Activated CD4-positive, alpha-beta memory T cell treated with anti-CD3 and anti-CD28 coated beads, Interleukin-2, amount 10 ng/mL, durations not matched to agents 7 days and 5 days (primary cell): ENCODE measurements around the gene BAIAP2. TPM values are rescaled to one million over a fixed set of nuclear protein-coding genes. Genes with fewer than 3 reads are reported as not detected.

Experiments
- CTCF ChIA-PET: fragments of 350-600 bp; sonication (Branson Sonifier 250); formaldehyde crosslinking; loops from one replicate; lab custom pipeline; 2021; ENCODE audit warnings: antibody characterized with exemption, inconsistent platforms; lab: Charles Lee
- POLR2A ChIA-PET: fragments of 350-600 bp; sonication (Branson Sonifier 250); formaldehyde crosslinking; loops from one replicate; lab custom pipeline; 2021; ENCODE audit warnings: antibody characterized with exemption; lab: Charles Lee
- DNase-seq: peaks from one replicate; pipeline ENCODE4 v3.0.0-alpha.2; 2020
- H3K27ac Mint-ChIP-seq: one replicate; pipeline ENCODE4 v1.8.0; 2021; ENCODE audit warnings: mild to moderate bottlenecking, mixed read lengths
- H3K27me3 Mint-ChIP-seq: one replicate; pipeline ENCODE4 v1.8.0; 2021; ENCODE audit warnings: mixed read lengths
- H3K36me3 Mint-ChIP-seq: one replicate; pipeline ENCODE4 v1.8.0; 2021; ENCODE audit warnings: low read depth, mixed read lengths
- H3K4me1 Mint-ChIP-seq: one replicate; pipeline ENCODE4 v1.8.0; 2021; ENCODE audit warnings: mixed read lengths
- H3K4me3 Mint-ChIP-seq: one replicate; pipeline ENCODE4 v1.8.0; 2021; ENCODE audit warnings: mild to moderate bottlenecking, mixed read lengths
- H3K9me3 Mint-ChIP-seq: one replicate; pipeline ENCODE4 v1.8.0; 2021; ENCODE audit warnings: mixed read lengths
- total RNA-seq, 2 experiments: library from RNA; stranded (reverse); gene quantifications; one replicate each; pipeline ENCODE4 v1.2.3, GENCODE V29; 2021

The BAIAP2 gene
- total RNA-seq, 2 experiments from 2014 or later = 1.5 to 2.4 TPM

DNA sequence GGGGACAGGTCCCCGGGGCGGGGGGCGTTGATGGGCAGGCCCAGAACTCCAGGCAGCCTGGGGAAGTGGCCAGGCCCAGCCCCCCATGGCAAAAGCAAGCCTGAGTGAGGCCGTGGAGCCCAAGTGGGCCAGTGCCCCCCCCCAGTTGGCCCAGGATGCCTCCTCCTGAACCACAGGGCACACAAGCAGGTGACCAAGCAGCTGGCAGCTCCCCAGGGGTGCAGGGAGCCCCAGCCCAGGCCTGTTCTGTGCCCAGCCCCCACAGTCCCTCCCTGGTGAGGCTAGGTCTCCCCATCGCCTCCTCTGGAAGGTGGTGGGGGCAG is 92.1 kb downstream of the BAIAP2 start:
- H3K36me3 Mint-ChIP-seq = no peaks in the 10 kb centered on the region
- H3K4me1 Mint-ChIP-seq = no peaks in the 10 kb centered on the region
- ChIA-PET POLR2A (no interaction called here), CTCF (no interaction called here)
- no peaks in the 10 kb centered on the region for H3K9me3 Mint-ChIP-seq
- H3K27ac Mint-ChIP-seq = no peak overlapping the region
- H3K4me3 Mint-ChIP-seq = no peak overlapping the region
- DNase-seq = no peak
- H3K27me3 Mint-ChIP-seq = no peaks in the 10 kb centered on the region

DNA sequence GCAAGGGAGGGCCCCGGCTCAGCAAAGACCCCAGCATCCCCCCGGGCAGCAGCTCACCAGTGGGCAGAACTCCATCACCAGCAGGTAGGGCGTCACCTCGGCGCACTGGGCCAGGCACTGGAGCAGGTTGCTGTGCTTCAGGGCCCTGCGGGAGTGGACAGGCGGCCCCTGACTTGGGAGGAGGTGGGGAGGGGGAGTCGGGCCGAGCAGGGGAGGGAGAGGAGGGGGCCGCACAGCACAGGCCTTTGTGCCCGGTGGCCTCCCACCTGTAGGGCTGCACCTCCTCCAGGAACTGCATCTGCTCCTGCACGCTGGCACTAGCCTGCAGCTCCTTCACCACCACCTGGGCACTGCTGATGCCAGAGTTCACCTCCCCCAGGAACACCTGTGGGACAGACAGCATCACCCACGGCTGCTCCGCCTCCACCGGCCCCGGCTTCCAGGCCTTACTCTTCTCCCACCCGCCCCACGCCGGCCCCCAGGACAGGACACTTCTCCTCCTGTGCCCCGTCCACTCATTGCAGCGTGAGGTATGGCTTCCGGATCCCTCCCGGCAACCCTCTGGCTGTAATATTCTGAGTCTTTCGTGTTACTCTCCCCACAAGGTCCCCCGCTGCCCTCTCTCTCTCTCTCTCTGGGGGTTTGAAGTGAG is 92.7 kb downstream of the BAIAP2 start:
- no peak for DNase-seq
- POLR2A ChIA-PET = no interaction called here
- no peak overlapping the region for H3K27ac Mint-ChIP-seq
- no peaks in the 10 kb centered on the region for H3K36me3 Mint-ChIP-seq
- H3K4me1 Mint-ChIP-seq = no peaks in the 10 kb centered on the region
- H3K27me3 Mint-ChIP-seq = no peaks in the 10 kb centered on the region
- no peak overlapping the region for H3K4me3 Mint-ChIP-seq
- CTCF ChIA-PET = no interaction called here
- H3K9me3 Mint-ChIP-seq = no peaks in the 10 kb centered on the region

DNA sequence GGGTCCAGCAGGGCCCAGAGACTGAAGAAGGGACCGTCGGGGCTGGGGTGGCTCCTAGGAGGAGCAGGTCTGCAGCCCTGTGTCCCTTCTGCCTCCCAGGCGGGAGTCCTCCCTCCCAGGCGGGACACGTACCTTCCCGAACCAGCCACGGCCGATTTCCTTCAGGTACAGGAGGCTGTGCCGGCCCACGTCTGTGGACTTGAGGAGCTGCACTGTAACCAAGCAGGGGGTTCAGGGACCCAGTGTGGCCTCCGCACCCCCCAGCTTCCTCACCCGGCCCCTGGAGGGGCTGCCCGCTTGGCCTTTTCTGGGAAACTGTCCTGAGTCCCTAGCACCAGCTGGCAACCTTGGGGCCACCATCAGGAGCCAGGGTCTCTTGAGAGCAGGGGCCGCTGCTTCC is 93.4 kb downstream of the BAIAP2 start:
- Mint-ChIP-seq H3K4me3 (no peak overlapping the region), H3K36me3 (no peaks in the 10 kb centered on the region), H3K27me3 (no peaks in the 10 kb centered on the region), H3K4me1 (no peaks in the 10 kb centered on the region), H3K27ac (no peak overlapping the region), H3K9me3 (no peaks in the 10 kb centered on the region)
- ChIA-PET POLR2A (no interaction called here), CTCF (no interaction called here)
- DNase-seq = no peak

DNA sequence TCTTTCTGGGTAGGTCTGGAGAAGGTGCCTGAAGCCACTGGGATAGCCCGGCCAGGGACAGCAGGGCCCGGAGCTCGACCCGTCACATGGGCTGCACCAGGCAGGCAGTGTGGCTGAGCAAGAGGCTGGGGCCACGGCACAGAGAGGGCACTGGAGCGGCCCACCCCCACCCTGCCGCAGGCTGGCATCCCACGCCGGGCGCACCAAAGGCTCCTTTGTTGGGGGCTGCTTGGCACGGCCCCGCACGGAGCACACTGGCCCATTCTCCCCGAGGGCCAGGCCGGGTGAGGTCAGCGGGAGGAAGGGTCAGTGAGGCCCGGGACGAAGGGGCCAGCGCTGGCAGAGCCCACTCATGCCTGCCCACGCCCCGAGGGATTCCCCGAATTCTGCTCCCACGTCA is 93.8 kb downstream of the BAIAP2 start:
- Mint-ChIP-seq H3K4me3 (no peak overlapping the region), H3K9me3 (no peaks in the 10 kb centered on the region), H3K27me3 (no peaks in the 10 kb centered on the region), H3K4me1 (no peaks in the 10 kb centered on the region), H3K36me3 (no peaks in the 10 kb centered on the region), H3K27ac (no peak overlapping the region)
- ChIA-PET POLR2A (no interaction called here), CTCF (no interaction called here)
- DNase-seq = no peak

DNA sequence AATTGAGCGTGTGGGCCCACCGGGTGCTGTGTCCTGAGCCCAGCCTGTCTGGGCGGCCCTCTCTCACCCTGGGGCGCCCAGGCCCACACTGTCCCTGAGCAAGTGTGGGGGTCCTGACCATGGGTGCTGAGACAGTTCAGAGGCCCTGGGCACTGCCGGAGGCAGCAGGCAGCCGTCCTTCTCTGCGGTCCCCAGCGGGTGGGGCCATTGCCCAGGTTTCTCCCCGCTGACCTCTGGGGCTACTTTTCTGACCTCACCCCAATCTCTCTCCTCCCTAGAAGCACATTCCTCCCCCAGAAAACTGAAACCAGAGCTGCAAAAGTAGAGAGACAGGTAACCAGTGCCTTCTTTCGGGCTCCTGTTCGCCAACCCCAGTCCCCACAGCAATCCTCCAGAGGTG is 94.3 kb downstream of the BAIAP2 start:
- no peak overlapping the region for H3K4me3 Mint-ChIP-seq
- DNase-seq = no peak
- H3K27me3 Mint-ChIP-seq = no peaks in the 10 kb centered on the region
- no peaks in the 10 kb centered on the region for H3K9me3 Mint-ChIP-seq
- H3K36me3 Mint-ChIP-seq = no peaks in the 10 kb centered on the region
- no peaks in the 10 kb centered on the region for H3K4me1 Mint-ChIP-seq
- H3K27ac Mint-ChIP-seq = no peak overlapping the region
- POLR2A ChIA-PET = no interaction called here
- CTCF ChIA-PET = no interaction called here

DNA sequence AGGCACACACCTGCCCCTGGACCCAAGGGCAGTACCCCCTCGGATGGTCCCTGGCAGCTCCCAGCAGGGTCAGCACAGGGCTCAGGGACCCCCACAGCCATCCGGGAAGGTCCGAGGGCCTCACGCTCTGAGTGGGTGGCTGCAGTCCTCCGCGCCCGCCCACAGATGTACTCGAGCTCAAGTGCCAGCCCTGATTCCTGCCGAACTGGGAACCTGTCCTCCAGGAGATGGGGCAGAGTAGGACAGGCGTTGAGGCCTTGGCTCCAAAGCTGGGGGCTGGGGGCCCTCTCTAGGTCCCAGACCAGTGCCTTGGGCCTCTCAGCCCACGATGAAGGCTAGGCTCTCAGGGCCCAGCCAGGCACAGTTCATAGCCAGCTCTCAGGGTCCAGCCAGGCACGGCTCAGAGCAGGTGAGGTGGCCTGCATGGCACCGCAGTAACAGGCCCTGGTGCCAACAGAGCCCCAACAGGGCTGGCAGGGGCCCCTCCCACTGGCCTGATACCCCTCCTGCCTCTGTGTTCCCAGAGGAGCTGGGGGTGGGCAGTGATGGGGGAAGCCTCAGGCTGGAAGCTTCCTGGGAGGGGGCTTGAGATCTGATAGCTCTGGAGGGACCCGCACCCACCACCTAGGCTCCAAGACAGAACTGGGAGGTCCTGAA is 94.9 kb downstream of the BAIAP2 start:
- no peaks in the 10 kb centered on the region for H3K27me3 Mint-ChIP-seq
- DNase-seq = no peak
- no peaks in the 10 kb centered on the region for H3K4me1 Mint-ChIP-seq
- POLR2A ChIA-PET = no interaction called here
- H3K36me3 Mint-ChIP-seq = no peaks in the 10 kb centered on the region
- no peak overlapping the region for H3K4me3 Mint-ChIP-seq
- H3K9me3 Mint-ChIP-seq = no peaks in the 10 kb centered on the region
- no peak overlapping the region for H3K27ac Mint-ChIP-seq
- CTCF ChIA-PET = no interaction called here

DNA sequence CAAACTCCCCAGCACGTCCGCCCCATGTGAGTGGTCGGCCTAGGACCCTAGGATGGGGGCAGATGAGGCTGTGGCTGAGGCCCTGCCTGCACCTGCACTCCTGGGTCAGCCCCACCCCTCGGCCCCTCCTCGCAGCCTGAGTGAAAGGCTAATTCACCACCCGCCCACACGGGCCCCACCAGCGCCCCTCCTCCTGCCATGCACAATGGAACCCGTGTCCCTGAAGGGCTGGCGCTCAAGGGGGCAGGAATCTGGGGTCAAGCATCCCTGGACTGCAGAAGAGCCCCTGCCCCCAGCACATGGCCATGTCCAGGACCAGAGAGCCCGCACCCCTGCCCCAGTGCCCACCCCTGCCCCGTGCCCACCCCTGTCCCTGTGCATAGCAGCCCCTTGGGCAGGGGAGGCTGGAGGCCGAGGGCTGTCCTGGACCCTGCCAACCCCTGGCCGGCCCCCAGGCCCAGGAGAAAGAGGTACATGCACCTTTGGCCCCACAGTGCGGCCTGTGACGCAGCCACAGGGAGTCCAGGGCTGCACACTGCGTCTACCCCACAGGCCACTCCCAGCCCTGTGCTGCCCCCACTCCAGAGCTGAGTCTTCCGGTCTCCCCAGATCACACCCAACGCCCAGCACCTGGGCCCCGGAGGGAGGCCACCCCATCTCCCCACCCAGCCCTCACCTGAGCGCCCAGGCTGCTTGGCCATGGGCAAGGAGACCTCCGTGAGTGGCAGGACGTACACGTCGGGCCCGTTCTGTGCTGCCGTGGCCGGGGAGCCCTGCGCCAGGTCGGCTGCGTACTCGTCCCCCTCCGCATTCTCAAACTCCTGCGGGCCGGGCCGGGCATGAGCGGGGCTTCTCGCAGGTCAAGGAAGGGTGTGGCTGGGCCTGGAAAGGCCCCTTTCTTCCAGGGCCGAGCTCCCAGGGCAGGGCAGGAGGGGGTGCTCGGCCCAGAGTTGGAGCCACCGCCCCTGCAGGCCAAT is 95.7 kb downstream of the BAIAP2 start:
- Mint-ChIP-seq H3K4me3 (no peak overlapping the region), H3K27me3 (no peaks in the 10 kb centered on the region), H3K27ac (no peak overlapping the region), H3K9me3 (no peaks in the 10 kb centered on the region), H3K36me3 (no peaks in the 10 kb centered on the region), H3K4me1 (no peaks in the 10 kb centered on the region)
- no peak for DNase-seq
- POLR2A ChIA-PET = no interaction called here
- CTCF ChIA-PET = no interaction called here

DNA sequence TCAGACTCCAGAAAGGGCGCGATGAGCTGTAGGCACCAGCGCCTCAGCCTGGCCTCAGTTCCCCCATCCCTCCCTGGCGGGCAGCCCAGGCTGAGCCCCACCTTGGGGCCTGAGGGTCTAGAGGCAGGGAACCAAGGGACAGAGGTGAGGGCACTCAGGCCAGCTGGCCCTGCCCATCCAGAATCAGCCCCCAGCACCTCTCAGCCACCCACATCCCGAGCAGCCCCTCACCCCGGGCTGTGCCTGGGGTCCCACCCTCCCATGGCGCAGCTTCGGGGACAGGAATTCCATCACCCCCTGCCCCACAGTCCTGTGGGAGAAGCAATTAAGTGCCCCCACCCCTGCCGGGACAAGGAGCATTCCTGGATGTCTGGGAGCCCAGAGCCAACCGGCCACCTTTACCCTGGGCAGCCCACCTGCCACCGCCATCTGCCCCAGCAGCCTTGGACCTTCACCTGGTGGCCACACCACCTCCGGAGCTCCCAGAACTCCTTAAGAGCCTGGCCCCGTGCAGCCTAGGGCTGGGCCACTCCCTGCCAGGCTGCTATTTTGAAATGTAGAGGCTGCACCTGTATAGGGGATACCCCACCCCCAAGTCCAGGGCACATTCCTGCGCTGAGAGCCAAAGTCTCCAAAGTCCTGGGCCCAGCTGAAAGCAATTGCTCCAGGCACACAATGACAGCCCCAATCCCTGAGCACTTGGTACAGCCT is 96.7 kb downstream of the BAIAP2 start:
- Mint-ChIP-seq H3K4me3 (no peak overlapping the region), H3K36me3 (no peaks in the 10 kb centered on the region), H3K27me3 (no peaks in the 10 kb centered on the region), H3K9me3 (no peaks in the 10 kb centered on the region), H3K4me1 (no peaks in the 10 kb centered on the region), H3K27ac (no peak overlapping the region)
- no peak for DNase-seq
- ChIA-PET POLR2A (no interaction called here), CTCF (no interaction called here)

DNA sequence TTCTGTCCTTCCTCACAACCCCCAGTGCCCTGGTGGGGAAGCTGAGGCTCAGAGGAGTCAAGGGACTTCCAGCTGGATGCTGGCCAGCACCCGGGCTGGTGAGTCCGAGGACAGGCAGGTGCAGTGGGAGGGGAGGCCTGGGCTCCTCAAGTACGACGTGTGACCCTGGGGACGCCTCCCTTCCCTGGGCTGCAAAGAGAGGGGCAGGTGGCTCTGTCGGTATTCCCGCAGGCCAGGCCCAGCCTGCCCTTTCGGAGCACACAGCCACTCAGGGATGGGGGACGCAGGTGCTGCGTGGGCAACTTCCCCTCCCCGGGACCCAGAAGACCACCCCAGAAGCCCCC is 97.2 kb downstream of the BAIAP2 start:
- ChIA-PET POLR2A (no interaction called here), CTCF (no interaction called here)
- no peaks in the 10 kb centered on the region for H3K4me1 Mint-ChIP-seq

DNA sequence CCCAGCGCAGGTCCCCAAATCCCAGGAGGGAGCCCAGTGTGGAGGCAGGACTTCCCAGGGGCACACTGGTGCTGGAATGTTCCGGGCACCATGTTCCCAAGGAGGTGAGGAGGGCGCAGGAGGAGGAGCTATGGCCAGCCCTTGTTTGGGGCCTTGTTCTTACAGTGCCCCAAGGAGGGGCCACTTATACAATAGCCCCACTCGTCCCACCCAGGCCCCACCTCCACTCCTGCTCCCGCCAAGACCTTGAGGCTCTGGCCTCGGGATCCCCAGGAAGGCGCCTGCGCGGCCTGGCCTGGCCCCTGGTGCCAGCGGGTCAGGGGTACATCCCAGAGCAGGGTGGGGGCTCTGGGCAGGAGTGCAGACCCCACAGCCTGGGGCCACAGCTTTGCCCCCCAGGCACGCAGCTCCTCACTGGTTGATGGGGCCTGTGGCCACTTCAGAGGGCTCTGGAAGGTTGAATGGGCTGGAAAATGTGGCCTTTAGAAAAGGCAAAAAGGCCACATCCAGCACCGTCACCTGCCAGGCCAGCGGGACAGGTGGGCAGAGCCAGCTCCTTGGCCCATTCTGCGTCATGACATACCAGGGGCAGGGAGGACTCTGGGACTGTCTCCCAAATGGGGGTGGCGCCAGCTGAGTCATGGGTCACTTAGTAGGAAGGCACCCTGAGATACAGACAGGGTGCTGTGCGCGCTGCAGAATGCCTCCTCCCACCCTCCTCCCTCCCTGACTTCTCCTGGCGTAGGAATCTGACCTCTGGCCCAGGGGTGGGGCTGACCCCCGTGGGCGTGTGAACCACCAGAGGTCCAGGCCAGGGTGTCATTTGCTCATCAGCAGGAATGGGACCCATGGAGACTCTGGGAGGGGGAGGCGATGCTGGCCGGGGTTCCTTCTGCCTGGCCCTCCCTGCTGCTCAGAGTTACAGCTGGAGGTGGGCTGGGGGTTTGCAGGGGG is 98.1 kb downstream of the BAIAP2 start:
- Mint-ChIP-seq H3K27me3 (no peaks in the 10 kb centered on the region), H3K9me3 (peaks cover 7% of the 10 kb centered on the region), H3K4me3 (no peak overlapping the region), H3K36me3 (no peaks in the 10 kb centered on the region), H3K27ac (no peak overlapping the region), H3K4me1 (no peaks in the 10 kb centered on the region)
- ChIA-PET CTCF (no interaction called here), POLR2A (no interaction called here)
- no peak for DNase-seq

More for the DNA sequence above, 97.2 kb downstream of the BAIAP2 start:
- H3K27me3 Mint-ChIP-seq = no peaks in the 10 kb centered on the region
- H3K36me3 Mint-ChIP-seq = no peaks in the 10 kb centered on the region
- no peak for DNase-seq
- no peaks in the 10 kb centered on the region for H3K9me3 Mint-ChIP-seq
- no peak overlapping the region for H3K4me3 Mint-ChIP-seq
- no peak overlapping the region for H3K27ac Mint-ChIP-seq

DNA sequence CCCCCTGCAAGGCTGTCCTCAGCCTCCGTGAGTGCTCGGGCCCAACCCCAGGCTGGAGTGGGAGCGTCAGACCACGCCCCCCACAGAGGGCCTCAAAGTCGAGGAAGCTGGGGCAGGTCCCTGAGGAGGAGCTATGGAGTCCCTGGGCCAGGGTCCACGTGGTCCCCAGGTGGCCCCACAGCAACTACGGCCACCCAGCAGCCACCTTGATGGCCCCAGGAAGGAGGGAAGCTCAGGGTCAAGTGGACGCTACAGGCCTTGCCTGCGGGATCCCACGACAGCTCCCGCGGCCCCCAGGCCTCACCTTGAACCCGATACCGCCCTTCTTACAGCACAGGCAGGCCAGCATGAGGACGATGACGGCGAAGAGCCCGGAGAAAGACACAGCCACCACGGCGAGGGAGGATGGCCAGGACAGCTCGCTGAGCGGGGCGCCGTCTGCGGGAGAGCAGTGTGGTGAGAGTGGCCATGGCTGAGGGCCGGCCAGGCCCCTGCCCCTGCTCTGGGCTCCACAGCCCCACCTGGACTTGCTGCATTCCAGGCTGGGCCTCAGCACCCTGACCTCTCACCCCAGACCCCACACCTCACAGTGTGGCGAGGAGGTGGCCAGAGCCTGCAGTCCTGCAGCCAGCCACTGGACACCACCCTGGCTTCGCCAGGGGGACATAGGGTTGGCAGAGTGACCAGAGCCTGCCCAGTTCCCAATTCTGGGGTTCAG is 99.3 kb downstream of the BAIAP2 start:
- ChIA-PET CTCF (no interaction called here), POLR2A (no interaction called here)
- H3K27me3 Mint-ChIP-seq = no peaks in the 10 kb centered on the region
- H3K36me3 Mint-ChIP-seq = no peaks in the 10 kb centered on the region
- H3K4me1 Mint-ChIP-seq = no peaks in the 10 kb centered on the region
- no peak for DNase-seq
- no peak overlapping the region for H3K27ac Mint-ChIP-seq
- H3K9me3 Mint-ChIP-seq = peaks cover 18% of the 10 kb centered on the region
- H3K4me3 Mint-ChIP-seq = no peak overlapping the region
